Measurements from ENCODE around the gene CDC42BPA. TPM values are rescaled to one million over a fixed set of nuclear protein-coding genes. Genes with fewer than 3 reads are reported as not detected.

CDC42BPA gene
- total RNA-seq, 1 experiment from 2014 or later, result 25.2 TPM

GRCh38 chr1:226977643-226978431, 340.5 kb downstream of the CDC42BPA start:
- ChIA-PET POLR2A (no interaction called here), CTCF (no interaction called here)
- no peaks in the 10 kb centered on the region; the same call in 1 of the 2 replicates for H3K27me3 Mint-ChIP-seq (ENCODE audit: low read depth)
- TF ChIP-seq SMAD4 (CRISPR knock-in tag; IDR thresholded peaks at IDR 0.05) (no peak), MYBL2 (CRISPR knock-in tag; IDR thresholded peaks at IDR 0.05) (no peak), CBFB (CRISPR knock-in tag; IDR thresholded peaks at IDR 0.05; ENCODE audit: low read depth) (no peak), MAX (CRISPR knock-in tag; IDR thresholded peaks at IDR 0.05) (no peak)
- ATAC-seq (no peak), DNase-seq (ENCODE audit: low spot score) (no peak)
- no peak overlapping the region for H3K27ac Mint-ChIP-seq
- H3K9me3 Mint-ChIP-seq, result no peaks in the 10 kb centered on the region
- 0 out of 2 replicates have a peak, but pooled peaks cover 3% of the 10 kb centered on the region for H3K4me1 Mint-ChIP-seq
- H3K36me3 Mint-ChIP-seq, result no peaks in the 10 kb centered on the region
- H3K4me3 Mint-ChIP-seq, result no peak overlapping the region

- Mint-ChIP-seq H3K27me3 (ENCODE audit: low read depth) (no peaks in the 10 kb centered on the region; the same call in 1 of the 2 replicates), H3K4me3 (no peak overlapping the region), H3K4me1 (0 out of 2 replicates have a peak, but pooled peaks cover 3% of the 10 kb centered on the region), H3K36me3 (peaks cover 3% of the 10 kb centered on the region), H3K9me3 (peaks cover under 1% of the 10 kb centered on the region), H3K27ac (no peak overlapping the region)
- ATAC-seq (no peak), DNase-seq (ENCODE audit: low spot score) (no peak)
- CTCF ChIA-PET, result no interaction called here
- POLR2A ChIA-PET, result no interaction called here
- TF ChIP-seq ZMAT4 (CRISPR knock-in tag; IDR thresholded peaks at IDR 0.05) (no peak), TEAD1 (CRISPR knock-in tag; IDR thresholded peaks at IDR 0.05) (no peak), PRRX2 (CRISPR knock-in tag; IDR thresholded peaks at IDR 0.05) (no peak), E2F1 (CRISPR knock-in tag; IDR thresholded peaks at IDR 0.05) (no peak), GRHL2 (CRISPR knock-in tag; IDR thresholded peaks at IDR 0.05; ENCODE audit: insufficient replicate concordance, severe bottlenecking) (no peak), SP1 (CRISPR knock-in tag; conservative IDR thresholded peaks at IDR 0.05) (no peak), ZBTB43 (CRISPR knock-in tag; IDR thresholded peaks at IDR 0.05) (no peak), USF1 (CRISPR knock-in tag; IDR thresholded peaks at IDR 0.05) (no peak), ESRRA (CRISPR knock-in tag; IDR thresholded peaks at IDR 0.05; ENCODE audit: borderline replicate concordance) (no peak), ERG (CRISPR knock-in tag; IDR thresholded peaks at IDR 0.05) (no peak), CBFB (CRISPR knock-in tag; IDR thresholded peaks at IDR 0.05; ENCODE audit: low read depth) (no peak)
These were observed 341.2 kb downstream of the CDC42BPA start for GRCh38 chr1:226976978-226977642.
